IgD-negative memory B cell (primary cell): ENCODE measurements around the gene CLPTM1. TPM values are rescaled to one million over a fixed set of nuclear protein-coding genes. Genes with fewer than 3 reads are reported as not detected.
"Not testable (repeated sequence)": the region's sequence is repeated elsewhere in the genome, so short reads cannot be mapped to it uniquely, and the experiment has no call there.

Experiments
- H3K27ac Mint-ChIP-seq, 3 donors: one replicate each; pipeline ENCODE4 v1.8.0; 2020 to 2022; ENCODE audit warnings: mild to moderate bottlenecking in 3 of 3, mixed read lengths in 3 of 3, moderate library complexity in 1 of 3
- H3K27me3 Mint-ChIP-seq: one replicate; pipeline ENCODE4 v1.8.0; 2021; ENCODE audit warnings: mixed read lengths
- H3K36me3 Mint-ChIP-seq: one replicate; pipeline ENCODE4 v1.8.0; 2020; ENCODE audit warnings: mild to moderate bottlenecking, mixed read lengths
- H3K4me1 Mint-ChIP-seq, 3 donors: one replicate each; pipeline ENCODE4 v1.8.0; 2020 to 2022; ENCODE audit warnings: mixed read lengths in 3 of 3, mild to moderate bottlenecking in 1 of 3
- H3K4me3 Mint-ChIP-seq, 4 donors: one replicate each; pipeline ENCODE4 v1.8.0; 2020 to 2022; ENCODE audit warnings: mild to moderate bottlenecking in 4 of 4, mixed read lengths in 4 of 4, moderate library complexity in 3 of 4
- H3K9me3 Mint-ChIP-seq, 3 donors: one replicate each; pipeline ENCODE4 v1.8.0; 2020 to 2021; ENCODE audit warnings: mixed read lengths in 3 of 3, mild to moderate bottlenecking in 1 of 3
- polyA plus RNA-seq: library from polyadenylated mRNA; unstranded; fragments of 300-500 nt; fragmentation: Illumina TruSeq; gene quantifications from one replicate; pipeline ENCODE4 v1.2.3, GENCODE V29; 2021

CLPTM1 gene
- polyA plus RNA-seq, 1 donor from 2014 or later = 29.2 TPM

DNA sequence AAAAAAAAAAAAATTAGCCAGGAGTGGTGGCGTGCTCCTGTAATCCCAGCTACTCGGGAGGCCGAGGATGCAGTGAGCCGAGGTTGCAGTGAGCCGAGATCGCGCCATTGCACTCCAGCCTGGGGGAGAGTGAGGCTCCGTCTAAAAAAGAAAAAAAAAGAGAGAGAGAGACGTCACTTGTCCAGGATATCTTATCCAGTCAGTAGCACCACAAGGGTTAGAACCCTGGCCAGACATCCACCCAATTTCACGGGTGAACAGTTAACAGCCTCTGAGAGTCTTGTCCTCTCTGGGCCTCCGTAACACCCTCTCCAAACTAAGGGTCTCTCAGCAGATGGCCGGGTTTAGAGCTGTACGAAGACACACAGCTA is 917 bp upstream of the CLPTM1 start:
- Mint-ChIP-seq H3K9me3 (no peaks in the 10 kb centered on the region), H3K4me1 (peaks cover 30 to 39% (median 32%) of the 10 kb centered on the region in 3 donors), H3K4me3 (peak overlapping the region; percentile 97 to 99 (median 98)), H3K27me3 (peaks cover 2% of the 10 kb centered on the region), H3K36me3 (no peaks in the 10 kb centered on the region), H3K27ac (peak overlapping the region; percentile 96 to 99 (median 98))

DNA sequence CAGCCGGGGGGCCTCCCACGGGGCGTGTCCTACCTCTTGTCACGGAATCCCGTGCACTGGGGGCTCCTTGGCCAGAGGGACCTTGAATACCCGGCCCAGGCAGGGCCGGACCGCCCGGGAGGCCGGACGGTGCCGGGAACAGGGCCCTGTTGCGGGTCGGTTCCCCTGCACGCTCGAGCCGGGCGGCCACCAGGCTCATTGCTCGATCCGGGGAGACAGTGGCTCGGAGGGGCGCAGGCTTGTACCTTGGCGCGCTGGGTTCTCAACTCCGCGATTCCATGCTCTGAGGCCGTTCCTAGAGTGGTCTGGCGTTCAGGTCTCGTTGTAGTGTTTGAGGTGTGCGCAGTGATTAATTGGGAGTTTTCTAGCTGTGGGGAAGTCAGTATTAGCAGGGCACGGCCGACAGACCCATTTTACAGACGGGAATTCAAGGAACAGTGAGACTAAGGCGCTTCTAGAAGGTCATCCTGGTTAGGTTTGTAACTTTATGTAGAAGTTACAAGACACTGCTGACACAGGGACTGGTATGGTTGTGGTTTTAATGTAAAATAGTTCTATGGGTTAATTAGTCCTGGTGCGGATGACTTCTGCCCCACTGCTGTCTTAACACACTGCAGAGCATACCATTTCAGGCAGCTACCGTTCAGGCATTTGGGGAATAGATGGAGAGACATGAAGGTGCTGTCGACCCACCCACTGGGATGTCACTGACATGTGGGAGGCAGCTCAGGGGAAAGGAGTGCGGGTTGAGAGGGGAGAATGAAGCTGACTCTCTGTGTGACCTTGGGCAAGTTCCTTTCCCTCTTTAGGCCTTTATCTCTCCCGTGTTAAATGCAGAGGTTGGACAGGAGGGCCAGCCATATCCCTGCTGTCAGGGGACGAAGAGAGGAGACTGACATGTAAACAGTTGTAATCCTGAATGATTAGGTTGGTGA is 592 bp downstream of the CLPTM1 start:
- peaks cover 2% of the 10 kb centered on the region for H3K27me3 Mint-ChIP-seq
- H3K36me3 Mint-ChIP-seq = no peaks in the 10 kb centered on the region
- H3K27ac Mint-ChIP-seq = peak overlapping the region; percentile 77 to 98 (median 96)
- H3K4me3 Mint-ChIP-seq = peak overlapping the region; percentile 97 to 99 (median 98)
- peaks cover 44 to 52% (median 46%) of the 10 kb centered on the region in 3 donors for H3K4me1 Mint-ChIP-seq
- no peaks in the 10 kb centered on the region for H3K9me3 Mint-ChIP-seq

DNA sequence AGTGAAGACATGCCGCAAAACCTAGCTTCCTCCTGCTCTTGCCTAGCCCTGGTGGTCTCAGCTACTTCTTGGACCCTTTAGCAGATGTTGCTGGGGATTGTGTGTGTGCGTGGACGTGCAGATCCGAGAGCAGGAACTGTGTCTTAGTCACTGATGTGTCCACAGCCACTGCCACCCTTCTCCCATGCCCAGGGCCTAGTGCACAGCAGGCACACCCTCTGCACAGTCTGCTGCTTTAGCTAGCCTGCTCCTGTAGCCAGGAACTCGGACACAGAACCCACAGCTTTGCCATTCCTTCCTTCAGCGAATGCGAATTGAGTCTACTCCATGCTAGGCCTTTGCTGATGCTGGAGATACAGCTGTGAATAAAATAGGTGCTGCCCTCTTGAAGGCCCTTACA is 2.3 kb downstream of the CLPTM1 start:
- Mint-ChIP-seq H3K27ac (peak overlapping the region; percentile 40 to 98 (median 96)), H3K27me3 (peaks cover 2% of the 10 kb centered on the region), H3K9me3 (no peaks in the 10 kb centered on the region), H3K4me1 (peaks cover 53 to 61% (median 60%) of the 10 kb centered on the region in 3 donors), H3K36me3 (no peaks in the 10 kb centered on the region), H3K4me3 (peak overlapping the region in 3 of 4 donors; percentile 4 to 98 (median 78))

GRCh38 chr19:44958090-44958489 is 2.9 kb downstream of the CLPTM1 start:
- H3K4me3 Mint-ChIP-seq = peak overlapping the region in 1 of 4 donors; percentile 98
- no peaks in the 10 kb centered on the region for H3K9me3 Mint-ChIP-seq

GRCh38 chr19:44959691-44960090 is 4.5 kb downstream of the CLPTM1 start:
- Mint-ChIP-seq H3K4me3 (peak overlapping the region; percentile 12 to 53 (median 30)), H3K27me3 (no peaks in the 10 kb centered on the region), H3K36me3 (no peaks in the 10 kb centered on the region), H3K27ac (peak overlapping the region; percentile 75 to 85 (median 75)), H3K9me3 (no peaks in the 10 kb centered on the region), H3K4me1 (peaks cover 50 to 58% (median 57%) of the 10 kb centered on the region in 3 donors)

More at GRCh38 chr19:44958090-44958489, 2.9 kb downstream of the CLPTM1 start:
- H3K27ac Mint-ChIP-seq = peak overlapping the region in 2 of 3 donors; percentile 75 to 96
- H3K27me3 Mint-ChIP-seq = peaks cover 2% of the 10 kb centered on the region
- H3K4me1 Mint-ChIP-seq = peaks cover 53 to 61% (median 60%) of the 10 kb centered on the region in 3 donors
- H3K36me3 Mint-ChIP-seq = no peaks in the 10 kb centered on the region

DNA sequence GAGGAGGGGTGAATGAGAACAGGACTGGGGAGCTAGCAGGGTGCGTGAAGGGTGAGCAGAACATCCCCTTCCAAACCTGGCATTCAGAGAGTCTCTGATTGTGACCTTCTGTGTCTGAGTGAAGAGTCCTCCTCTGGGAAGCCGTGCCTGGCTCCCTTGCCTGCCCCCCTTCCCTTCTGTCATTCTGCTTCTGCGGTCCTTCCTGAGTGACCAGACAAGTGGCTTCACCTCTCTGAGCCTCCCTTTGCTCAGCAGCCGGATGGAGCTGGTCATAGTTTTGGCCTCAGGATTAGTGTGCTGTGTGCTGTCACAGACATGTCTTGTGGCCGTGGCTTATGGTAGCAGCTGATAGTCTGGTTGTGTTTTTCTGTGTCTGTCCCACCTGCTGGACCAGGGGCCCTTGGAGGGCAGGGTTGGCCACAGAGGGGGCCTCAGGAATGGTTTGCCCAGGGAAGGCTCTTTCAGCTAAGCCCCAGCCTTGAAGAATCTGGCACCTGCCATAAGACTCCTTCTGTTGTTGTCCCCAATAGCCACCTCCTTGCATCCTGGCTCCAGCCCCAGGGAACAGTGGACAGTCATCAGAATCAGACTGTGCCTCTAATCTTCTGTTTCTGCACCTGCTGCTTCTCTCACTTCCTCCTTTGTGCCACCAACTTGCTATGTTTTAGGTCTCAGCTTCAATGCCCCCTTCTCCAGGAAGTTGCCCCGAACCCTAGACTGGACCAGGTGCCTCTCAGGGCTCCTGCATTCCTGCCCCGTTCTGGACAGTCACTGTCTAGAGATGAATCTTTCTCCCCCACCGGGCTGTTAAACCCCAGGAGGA is 5.9 kb downstream of the CLPTM1 start:
- Mint-ChIP-seq H3K4me3 (peak overlapping the region; percentile 49 to 89 (median 62)), H3K36me3 (no peaks in the 10 kb centered on the region), H3K4me1 (peaks cover 39 to 51% (median 51%) of the 10 kb centered on the region in 3 donors), H3K27ac (peak overlapping the region; percentile 75 to 94 (median 84)), H3K27me3 (no peaks in the 10 kb centered on the region), H3K9me3 (no peaks in the 10 kb centered on the region)

DNA sequence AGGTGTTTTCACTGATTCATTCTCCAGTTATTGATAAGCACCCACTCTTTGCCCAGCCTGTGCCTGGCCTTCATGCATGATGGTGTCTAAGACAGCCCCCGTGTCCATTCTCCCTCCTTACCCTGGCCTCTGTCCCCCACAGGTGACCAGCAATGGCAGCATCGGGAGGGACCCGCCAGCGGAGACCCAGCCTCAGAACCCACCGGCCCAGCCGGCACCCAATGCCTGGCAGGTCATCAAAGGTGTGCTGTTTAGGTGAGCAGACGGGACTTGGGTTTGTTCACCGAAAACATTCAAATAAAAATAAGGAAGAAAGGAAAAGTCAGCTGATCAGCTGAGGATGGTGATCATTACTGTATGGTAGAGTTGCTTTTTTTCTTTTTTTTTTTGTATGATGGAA is 6.6 kb downstream of the CLPTM1 start:
- Mint-ChIP-seq H3K36me3 (no peaks in the 10 kb centered on the region), H3K27me3 (no peaks in the 10 kb centered on the region), H3K4me3 (peak overlapping the region in 3 of 4 donors; percentile 49 to 89 (median 67)), H3K27ac (peak overlapping the region; percentile 75 to 94 (median 84)), H3K4me1 (peaks cover 36 to 45% (median 44%) of the 10 kb centered on the region in 3 donors), H3K9me3 (no peaks in the 10 kb centered on the region)

- Mint-ChIP-seq H3K4me1 (peaks cover 2 to 5% (median 4%) of the 10 kb centered on the region in 3 donors), H3K36me3 (peaks cover 3% of the 10 kb centered on the region), H3K4me3 (no peak overlapping the region), H3K27ac (peak overlapping the region in 1 of 3 donors; percentile 78), H3K27me3 (no peaks in the 10 kb centered on the region), H3K9me3 (no peaks in the 10 kb centered on the region)
Measured at GRCh38 chr19:44968118-44968517, 12.9 kb downstream of the CLPTM1 start.

GRCh38 chr19:44968670-44969069 is 13.5 kb downstream of the CLPTM1 start:
- Mint-ChIP-seq H3K27me3 (no peaks in the 10 kb centered on the region), H3K4me3 (no peak overlapping the region), H3K36me3 (peaks cover 4% of the 10 kb centered on the region), H3K27ac (peak overlapping the region in 1 of 3 donors; percentile 43), H3K9me3 (no peaks in the 10 kb centered on the region), H3K4me1 (peaks cover 2 to 6% (median 5%) of the 10 kb centered on the region in 3 donors)

DNA sequence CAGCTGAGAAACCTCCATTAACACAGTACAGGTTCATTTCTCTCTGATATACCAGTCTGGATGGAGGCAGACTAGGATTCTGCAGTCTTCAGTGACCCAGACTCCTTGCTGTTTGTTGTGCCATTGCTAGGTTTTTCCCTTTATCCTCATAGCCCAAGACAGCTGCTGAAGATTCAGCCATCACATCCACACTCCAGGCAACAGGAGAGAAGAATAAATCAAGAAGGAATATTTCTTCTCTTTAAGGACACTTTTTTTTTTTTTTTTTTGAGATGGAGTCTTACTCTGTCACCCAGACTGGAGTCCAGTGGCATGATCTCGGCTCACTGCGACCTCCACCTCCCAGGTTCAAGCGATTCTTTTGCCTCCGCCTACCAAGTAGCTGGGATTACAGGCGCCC is 14.3 kb downstream of the CLPTM1 start:
- Mint-ChIP-seq H3K4me1 (peaks cover 2 to 6% (median 5%) of the 10 kb centered on the region in 3 donors), H3K27ac (peak overlapping the region in 1 of 3 donors; percentile 27), H3K4me3 (no peak overlapping the region), H3K9me3 (no peaks in the 10 kb centered on the region), H3K27me3 (no peaks in the 10 kb centered on the region), H3K36me3 (peaks cover 8% of the 10 kb centered on the region)

DNA sequence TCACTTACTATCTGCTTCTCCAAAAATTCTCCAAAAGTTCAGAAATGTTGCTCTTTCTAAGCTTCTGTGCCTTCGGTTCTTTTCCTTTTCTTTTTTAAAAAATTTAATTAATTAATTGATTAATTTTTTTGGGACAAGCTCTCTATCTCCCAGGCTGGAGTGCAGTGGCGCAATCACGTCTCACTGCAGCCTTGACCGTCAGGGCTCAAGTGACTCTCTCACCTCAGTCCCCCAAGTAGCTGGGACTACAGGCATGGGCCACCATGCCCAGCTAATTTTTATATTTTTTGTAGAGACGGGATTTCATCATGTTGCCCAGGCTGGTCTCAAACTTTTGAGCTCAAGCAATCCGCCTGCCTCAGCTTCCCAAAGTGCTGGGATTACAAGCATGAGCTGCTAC is 16.3 kb downstream of the CLPTM1 start:
- H3K27me3 Mint-ChIP-seq, H3K36me3 Mint-ChIP-seq, H3K27ac Mint-ChIP-seq, H3K9me3 Mint-ChIP-seq, H3K4me1 Mint-ChIP-seq, H3K4me3 Mint-ChIP-seq: not testable (repeated sequence)

GRCh38 chr19:44972802-44973201 is 17.6 kb downstream of the CLPTM1 start:
- H3K4me1 Mint-ChIP-seq = peaks cover 2 to 4% (median 2%) of the 10 kb centered on the region in 3 donors
- H3K9me3 Mint-ChIP-seq = no peaks in the 10 kb centered on the region
- H3K27me3 Mint-ChIP-seq = no peaks in the 10 kb centered on the region
- peaks cover 6% of the 10 kb centered on the region for H3K36me3 Mint-ChIP-seq
- no peak overlapping the region for H3K27ac Mint-ChIP-seq
- no peak overlapping the region for H3K4me3 Mint-ChIP-seq

DNA sequence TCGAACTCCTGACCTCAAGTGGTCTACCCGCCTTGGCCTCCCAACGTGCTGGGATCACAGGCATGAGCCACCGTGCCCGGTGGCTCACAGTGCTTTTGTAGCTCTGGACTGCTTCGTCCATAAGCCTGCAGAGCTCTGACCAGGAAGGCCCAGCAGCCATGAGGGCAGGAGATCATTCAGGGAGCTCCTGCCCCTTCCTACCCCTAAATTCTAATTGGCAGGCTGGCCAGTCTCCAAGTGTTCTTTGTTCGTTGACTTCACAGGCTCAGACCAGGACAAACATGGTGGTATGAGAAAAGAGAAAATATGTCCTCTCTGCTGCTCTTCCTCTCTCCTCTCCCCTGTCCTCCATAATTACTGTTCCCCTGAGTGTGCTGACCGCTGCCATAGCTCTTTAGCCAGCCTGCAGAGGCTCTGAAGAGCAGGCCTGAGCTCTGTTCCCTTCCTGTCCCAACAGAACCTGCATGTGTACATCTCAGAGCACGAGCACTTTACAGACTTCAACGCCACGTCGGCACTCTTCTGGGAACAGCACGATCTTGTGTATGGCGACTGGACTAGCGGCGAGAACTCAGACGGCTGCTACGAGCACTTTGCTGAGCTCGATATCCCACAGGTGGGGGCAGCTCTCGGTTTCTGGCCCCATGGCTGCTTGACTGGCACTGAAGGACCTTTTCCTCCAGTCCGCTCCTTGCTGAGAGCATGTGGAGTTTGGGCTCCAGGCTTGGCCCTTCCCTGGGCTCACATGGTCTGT is 19.0 kb downstream of the CLPTM1 start:
- peak overlapping the region in 1 of 3 donors; percentile 45 for H3K27ac Mint-ChIP-seq
- no peak overlapping the region for H3K4me3 Mint-ChIP-seq
- no peaks in the 10 kb centered on the region for H3K9me3 Mint-ChIP-seq
- peaks cover 5% of the 10 kb centered on the region for H3K36me3 Mint-ChIP-seq
- H3K27me3 Mint-ChIP-seq = no peaks in the 10 kb centered on the region
- H3K4me1 Mint-ChIP-seq = peaks cover 0 to 2% (median 2%) of the 10 kb centered on the region in 3 donors

DNA sequence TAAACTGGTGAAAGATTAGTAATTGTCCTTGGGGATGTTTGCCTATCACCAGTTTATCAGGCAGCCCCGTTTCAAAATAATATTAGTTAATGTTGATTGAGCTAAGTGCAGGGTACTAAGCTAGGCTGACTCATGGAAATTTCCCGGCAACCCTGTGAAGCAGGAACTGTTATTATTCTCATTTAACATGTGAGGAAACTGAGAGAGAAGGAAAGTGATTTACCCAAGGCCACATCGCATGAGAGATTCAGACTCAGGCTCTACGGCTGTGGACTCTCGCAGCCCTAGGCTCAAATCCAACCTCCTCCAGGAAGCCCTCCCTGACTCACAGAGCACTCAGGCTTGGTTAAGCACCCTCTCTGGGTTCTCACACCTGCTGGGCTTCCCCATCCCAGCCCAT is 19.7 kb downstream of the CLPTM1 start:
- Mint-ChIP-seq H3K4me3 (no peak overlapping the region), H3K27ac (no peak overlapping the region), H3K27me3 (no peaks in the 10 kb centered on the region), H3K36me3 (peaks cover 5% of the 10 kb centered on the region), H3K4me1 (peaks cover 0 to 2% (median 0%) of the 10 kb centered on the region in 3 donors), H3K9me3 (no peaks in the 10 kb centered on the region)
